ENCODE results near the gene CPT1C.

GRCh38 chr19:49656456-49657109 is 34.3 kb upstream of the CPT1C start:
- TF ChIP-seq, protein P1, sequence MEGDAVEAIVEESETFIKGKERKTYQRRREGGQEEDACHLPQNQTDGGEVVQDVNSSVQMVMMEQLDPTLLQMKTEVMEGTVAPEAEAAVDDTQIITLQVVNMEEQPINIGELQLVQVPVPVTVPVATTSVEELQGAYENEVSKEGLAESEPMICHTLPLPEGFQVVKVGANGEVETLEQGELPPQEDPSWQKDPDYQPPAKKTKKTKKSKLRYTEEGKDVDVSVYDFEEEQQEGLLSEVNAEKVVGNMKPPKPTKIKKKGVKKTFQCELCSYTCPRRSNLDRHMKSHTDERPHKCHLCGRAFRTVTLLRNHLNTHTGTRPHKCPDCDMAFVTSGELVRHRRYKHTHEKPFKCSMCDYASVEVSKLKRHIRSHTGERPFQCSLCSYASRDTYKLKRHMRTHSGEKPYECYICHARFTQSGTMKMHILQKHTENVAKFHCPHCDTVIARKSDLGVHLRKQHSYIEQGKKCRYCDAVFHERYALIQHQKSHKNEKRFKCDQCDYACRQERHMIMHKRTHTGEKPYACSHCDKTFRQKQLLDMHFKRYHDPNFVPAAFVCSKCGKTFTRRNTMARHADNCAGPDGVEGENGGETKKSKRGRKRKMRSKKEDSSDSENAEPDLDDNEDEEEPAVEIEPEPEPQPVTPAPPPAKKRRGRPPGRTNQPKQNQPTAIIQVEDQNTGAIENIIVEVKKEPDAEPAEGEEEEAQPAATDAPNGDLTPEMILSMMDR (conservative IDR thresholded peaks at IDR 0.05; ENCODE audit: low read length) = no peak
- TF ChIP-seq EZH2phosphoT487 (IDR thresholded peaks at IDR 0.05; ENCODE audit: borderline replicate concordance, low read depth, low read length) = no peak

Data from OCI-LY7 (cell line).